ENCODE data around the gene FAT3.

DNA sequence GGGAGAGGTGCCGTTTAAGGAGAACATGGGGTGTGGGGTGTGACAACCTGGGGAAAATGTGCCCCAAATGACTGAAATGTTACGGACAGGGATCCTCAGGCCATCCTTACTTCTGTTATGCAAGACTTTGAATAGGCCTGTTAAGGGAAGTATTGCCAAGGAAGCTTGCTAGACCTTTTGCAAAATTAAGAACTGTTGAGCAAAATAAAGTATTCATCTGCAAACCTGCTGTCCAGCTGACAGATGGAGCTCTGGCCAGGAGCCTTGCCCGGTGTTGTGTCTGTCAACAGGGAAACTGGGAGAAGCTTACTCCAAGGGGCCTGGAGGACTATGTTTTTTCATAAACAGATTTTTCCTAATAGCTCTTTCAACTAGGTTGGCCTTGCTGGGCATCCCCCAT, 48.0 kb downstream of the FAT3 start:
- TF ChIP-seq EP300 (IDR thresholded peaks at IDR 0.05): no peak
- TF ChIP-seq, protein P1, sequence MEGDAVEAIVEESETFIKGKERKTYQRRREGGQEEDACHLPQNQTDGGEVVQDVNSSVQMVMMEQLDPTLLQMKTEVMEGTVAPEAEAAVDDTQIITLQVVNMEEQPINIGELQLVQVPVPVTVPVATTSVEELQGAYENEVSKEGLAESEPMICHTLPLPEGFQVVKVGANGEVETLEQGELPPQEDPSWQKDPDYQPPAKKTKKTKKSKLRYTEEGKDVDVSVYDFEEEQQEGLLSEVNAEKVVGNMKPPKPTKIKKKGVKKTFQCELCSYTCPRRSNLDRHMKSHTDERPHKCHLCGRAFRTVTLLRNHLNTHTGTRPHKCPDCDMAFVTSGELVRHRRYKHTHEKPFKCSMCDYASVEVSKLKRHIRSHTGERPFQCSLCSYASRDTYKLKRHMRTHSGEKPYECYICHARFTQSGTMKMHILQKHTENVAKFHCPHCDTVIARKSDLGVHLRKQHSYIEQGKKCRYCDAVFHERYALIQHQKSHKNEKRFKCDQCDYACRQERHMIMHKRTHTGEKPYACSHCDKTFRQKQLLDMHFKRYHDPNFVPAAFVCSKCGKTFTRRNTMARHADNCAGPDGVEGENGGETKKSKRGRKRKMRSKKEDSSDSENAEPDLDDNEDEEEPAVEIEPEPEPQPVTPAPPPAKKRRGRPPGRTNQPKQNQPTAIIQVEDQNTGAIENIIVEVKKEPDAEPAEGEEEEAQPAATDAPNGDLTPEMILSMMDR (IDR thresholded peaks at IDR 0.05): no peak

All from tibial nerve (tissue), 4 donors.